H4 (cell line): ENCODE measurements around the gene BTBD6. TPM values are rescaled to one million over a fixed set of nuclear protein-coding genes. Genes with fewer than 3 reads are reported as not detected.
"Not testable (repeated sequence)": the region's sequence is repeated elsewhere in the genome, so short reads cannot be mapped to it uniquely, and the experiment has no call there.

Experiments
- DNase-seq: peaks from one replicate; pipeline ENCODE4 v3.0.0-alpha.2; 2015; ENCODE audit warnings: low spot score
- total RNA-seq: library from RNA; depleted of rRNA; stranded (reverse); fragments of >200 nt; shearing (Covaris generic); gene quantifications from 2 replicates; pipeline ENCODE4 v1.2.3, GENCODE V29; 2014; rRNA removed

Gene BTBD6
- total RNA-seq, 1 experiment from 2014 or later = 16.8 TPM

- DNase-seq = no peak
Measured at GRCh38 chr14:105294142-105294597, 45.8 kb downstream of the BTBD6 start.

GRCh38 chr14:105297311-105297710 lies 49.0 kb downstream of the BTBD6 start:
- not testable (repeated sequence) for DNase-seq

- DNase-seq = no peak
Measured at GRCh38 chr14:105299654-105300541, 51.6 kb downstream of the BTBD6 start.

Other genes with a start within 250 kb of the BTBD6 start
- 42.8 and 46.1 TPM in 2 replicates for gene CDCA4, start 227.4 kb upstream of the BTBD6 start, total RNA-seq
- gene GPR132, start 183.1 kb upstream of the BTBD6 start, total RNA-seq = 0.10 TPM in 1 of 2 replicates, not detected in the other
- gene JAG2, start 79.8 kb upstream of the BTBD6 start, total RNA-seq = 0.48 TPM in 1 of 2 replicates, not detected in the other
- gene NUDT14, start 67.2 kb upstream of the BTBD6 start, total RNA-seq = 18.0 and 19.8 TPM in 2 replicates
- 12.6 and 13.6 TPM in 2 replicates for gene BRF1, start 52.5 kb downstream of the BTBD6 start, total RNA-seq
- gene PACS2, start 66.2 kb downstream of the BTBD6 start, total RNA-seq = 12.6 and 14.4 TPM in 2 replicates
- gene TEX22, start 150.0 kb downstream of the BTBD6 start, total RNA-seq = 0.04 TPM in 1 of 2 replicates, not detected in the other
- gene MTA1, start 171.3 kb downstream of the BTBD6 start, total RNA-seq = 17.2 and 24.0 TPM in 2 replicates
- gene CRIP2, start 226.3 kb downstream of the BTBD6 start, total RNA-seq = 16.2 and 26.9 TPM in 2 replicates
- not detected in 2 replicates for gene CRIP1, start 238.4 kb downstream of the BTBD6 start, total RNA-seq
- 15.4 and 17.3 TPM in 2 replicates for gene TEDC1, start 242.7 kb downstream of the BTBD6 start, total RNA-seq